HG03135 (cell line): ENCODE results near the gene FHOD3.

ENCODE experiments used
- ATAC-seq: cut with Tn5 transposase; IDR thresholded peaks from one replicate; pipeline ENCODE4 v1.9.1; 2021; ENCODE audit warnings: mild to moderate bottlenecking, moderate library complexity; ENCODE audit not compliant: unreplicated experiment

The FHOD3 gene

GRCh38 chr18:36295880-36296301, 1.6 kb upstream of the FHOD3 start:
- no peak for ATAC-seq

DNA sequence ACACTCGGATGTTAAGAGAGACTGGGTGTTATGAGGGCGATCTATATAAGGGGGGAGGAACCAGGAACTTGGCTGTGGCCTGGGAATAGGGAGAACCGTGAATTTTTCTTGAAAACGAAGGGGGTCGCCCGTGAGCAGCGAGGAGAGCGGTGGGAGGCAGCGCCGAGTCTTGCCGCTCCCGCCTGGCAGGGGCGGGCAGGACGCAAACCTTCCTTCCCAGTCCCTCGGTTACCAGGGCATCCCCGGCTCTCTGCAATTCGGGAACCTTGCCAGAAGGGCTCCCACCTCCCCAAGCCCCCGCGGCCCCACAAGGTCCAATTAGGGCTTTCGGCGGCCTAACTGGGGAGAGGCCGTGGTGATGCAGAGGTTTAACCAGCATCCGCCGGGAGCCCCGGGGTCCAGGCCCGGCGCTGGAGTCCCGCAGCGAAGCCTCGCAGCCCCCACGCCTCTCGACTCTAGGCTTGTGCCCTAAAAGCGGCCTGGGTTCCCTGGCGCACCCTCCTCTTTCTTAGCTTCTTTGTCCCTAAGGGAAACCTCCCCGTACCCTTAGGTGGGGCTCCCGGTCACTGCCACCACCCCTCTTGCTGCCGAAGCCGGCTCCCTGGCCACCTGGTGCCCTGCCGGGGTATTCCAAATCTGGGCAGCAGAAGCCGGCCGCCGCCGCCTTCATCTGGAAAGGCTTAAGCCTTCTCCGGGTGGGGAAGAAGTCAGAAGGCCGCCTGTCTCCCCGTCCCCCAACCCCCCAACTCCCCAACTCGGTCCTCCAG, 680 bp upstream of the FHOD3 start:
- peak; percentile 20 for ATAC-seq

DNA sequence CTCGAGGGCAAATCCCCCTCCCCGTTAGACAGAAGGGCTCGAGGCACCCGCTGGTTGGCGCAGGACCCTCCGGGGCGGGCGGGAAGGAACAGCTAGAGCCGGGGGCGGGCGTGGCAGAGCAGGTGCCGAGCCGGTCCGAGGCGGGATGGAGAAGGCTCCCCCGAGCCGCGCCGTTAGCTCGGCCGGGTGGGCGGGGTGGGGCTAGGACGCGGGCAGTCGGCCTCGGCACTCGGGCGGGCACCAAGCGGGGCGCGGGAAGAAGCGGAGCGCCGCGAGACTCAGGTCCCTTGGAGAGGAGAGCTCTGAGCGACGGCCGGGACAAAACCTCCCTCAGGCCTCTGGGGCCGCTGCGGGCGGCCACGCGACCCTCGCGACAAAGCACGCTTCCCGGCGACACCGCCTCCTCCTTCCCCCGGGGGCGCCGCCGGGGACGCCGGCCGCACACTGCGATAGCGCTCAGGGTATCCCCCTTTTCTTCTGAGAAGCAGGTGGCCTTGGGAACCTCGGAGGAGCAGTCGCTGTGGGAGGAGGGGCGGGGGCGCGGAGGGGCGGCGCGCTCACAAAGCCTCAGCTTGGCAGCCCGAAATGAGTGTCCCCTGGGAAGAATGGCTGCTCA, 721 bp downstream of the FHOD3 start:
- ATAC-seq = peak; percentile 23

- no peak for ATAC-seq
Observed at GRCh38 chr18:36299015-36299414, 1.5 kb downstream of the FHOD3 start.

GRCh38 chr18:36300211-36300610, 2.7 kb downstream of the FHOD3 start:
- ATAC-seq = no peak

- ATAC-seq = no peak
Observed at GRCh38 chr18:36301884-36302283, 4.4 kb downstream of the FHOD3 start.

GRCh38 chr18:36302676-36303075, 5.2 kb downstream of the FHOD3 start:
- ATAC-seq = no peak

DNA sequence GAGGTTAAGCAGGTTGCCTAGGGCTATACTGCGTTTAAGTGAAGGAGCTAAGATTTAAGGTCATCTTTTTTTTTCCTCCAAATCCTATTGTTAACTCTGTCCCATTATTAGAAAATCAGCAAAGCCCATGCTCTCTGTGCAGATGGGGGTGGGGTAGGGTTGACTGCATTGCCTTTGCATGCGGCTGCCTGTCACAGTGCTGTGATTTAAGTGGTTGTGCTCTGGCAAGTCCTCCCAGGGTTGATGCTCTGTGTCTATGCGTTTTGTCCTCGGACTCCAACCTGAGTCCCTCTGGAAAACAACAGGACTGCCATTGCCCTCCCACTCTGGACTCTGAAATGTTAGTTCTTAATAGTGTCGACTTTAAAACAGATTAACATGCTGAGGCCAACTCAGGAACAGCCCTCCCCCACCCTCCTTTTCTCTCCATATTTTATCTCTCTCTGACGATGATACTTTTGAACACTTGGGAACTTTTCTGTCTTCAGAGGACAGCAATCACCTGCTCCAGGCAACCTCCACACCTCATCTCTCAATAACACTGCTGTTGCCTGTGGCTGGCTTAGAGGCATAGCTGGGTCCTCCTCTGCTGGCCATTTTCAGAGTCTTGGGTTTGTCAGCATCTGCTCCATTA, 5.8 kb downstream of the FHOD3 start:
- no peak for ATAC-seq

- no peak for ATAC-seq
Observed at GRCh38 chr18:36304723-36305122, 7.2 kb downstream of the FHOD3 start.

DNA sequence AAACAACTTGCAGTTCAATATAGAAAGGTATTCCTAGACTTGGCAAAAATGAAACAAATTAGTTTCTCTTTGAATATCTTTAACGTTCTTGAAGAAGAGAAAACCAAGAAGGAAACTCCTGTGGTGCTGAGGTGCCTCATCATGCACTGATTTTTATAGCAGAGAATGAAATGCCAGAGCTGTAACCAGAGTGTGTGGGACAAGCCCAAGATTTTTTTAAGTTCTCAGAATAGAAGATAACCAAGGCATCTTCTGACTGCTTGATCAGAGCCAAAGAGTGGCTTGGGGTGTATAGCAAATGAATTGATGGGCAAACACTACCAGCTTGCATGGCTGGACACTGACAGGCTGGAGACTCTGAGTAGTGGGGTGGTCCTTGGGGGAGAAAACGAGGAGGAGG, 7.9 kb downstream of the FHOD3 start:
- ATAC-seq = no peak

- ATAC-seq = no peak
Observed at GRCh38 chr18:36307513-36307912, 10.0 kb downstream of the FHOD3 start.

- no peak for ATAC-seq
Observed at GRCh38 chr18:36308711-36309435, 11.4 kb downstream of the FHOD3 start.

DNA sequence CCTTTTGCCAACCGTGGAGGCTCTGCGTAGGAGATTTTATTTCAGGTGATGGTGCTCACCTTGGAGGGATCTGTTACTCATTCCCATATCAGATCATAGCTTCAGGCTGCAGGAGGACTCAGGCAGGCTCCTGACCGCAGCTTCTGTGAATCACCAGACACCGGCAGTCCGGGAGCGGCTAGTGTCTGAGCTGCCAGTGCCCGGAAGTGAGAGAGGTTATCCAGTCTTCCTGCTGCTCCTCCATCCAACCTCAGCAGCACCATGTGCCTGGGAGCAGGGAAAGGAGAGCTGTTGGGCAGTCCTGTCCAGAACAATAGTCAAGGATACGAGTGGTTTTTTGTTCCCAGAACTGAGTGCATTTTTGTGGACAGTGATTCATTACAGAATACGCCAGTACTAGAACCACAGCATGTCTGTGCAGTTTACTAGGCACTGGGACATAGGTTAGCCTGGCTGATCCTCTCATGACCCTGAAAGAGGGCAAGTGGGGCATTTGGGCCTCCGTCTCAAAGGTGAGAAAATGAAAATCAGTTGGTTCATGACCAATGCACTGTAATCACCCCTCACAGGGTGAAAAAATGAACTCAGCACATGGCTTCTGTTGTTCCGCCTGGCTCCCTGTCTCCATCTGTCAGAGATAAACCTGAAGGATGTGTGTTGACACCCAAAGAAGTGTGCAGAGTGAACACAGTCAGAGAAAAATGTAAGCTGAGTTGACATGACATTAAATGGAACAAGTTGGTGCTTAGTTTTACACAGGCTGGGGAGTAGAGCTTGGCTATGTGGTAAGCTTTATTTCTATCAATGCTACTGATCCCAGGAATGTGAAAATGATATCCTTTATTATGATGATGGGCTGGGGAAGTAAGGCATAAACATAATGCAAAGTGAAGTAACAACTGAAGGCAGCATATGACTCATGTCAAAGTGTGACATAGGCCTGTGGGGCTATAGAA, 12.2 kb downstream of the FHOD3 start:
- no peak for ATAC-seq

DNA sequence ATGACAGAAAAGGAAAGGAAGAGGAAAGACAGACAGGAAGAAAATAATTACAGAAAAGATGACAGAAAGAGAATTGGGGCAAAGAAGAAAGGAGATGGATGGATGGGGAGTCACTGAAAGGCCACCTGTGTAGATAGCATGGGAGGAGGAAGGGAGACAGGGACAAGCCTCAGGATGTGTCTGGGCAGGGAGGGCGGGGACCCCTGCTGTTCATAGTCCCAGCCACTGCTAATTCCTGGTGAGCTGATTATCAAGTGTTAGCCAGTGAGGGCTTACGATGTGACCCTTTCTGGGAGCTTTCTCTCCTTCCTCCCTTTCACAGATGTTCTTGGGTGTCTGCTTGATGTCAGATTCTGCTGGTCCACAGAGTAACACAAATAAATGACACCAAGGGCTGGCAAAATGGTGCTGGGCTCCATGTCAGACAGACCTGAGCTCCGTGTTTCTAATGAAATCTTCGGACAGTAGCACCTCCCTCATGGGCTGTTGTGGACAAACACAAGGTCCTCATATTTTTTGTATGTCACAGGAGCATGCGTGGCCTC, 13.6 kb downstream of the FHOD3 start:
- ATAC-seq = no peak

DNA sequence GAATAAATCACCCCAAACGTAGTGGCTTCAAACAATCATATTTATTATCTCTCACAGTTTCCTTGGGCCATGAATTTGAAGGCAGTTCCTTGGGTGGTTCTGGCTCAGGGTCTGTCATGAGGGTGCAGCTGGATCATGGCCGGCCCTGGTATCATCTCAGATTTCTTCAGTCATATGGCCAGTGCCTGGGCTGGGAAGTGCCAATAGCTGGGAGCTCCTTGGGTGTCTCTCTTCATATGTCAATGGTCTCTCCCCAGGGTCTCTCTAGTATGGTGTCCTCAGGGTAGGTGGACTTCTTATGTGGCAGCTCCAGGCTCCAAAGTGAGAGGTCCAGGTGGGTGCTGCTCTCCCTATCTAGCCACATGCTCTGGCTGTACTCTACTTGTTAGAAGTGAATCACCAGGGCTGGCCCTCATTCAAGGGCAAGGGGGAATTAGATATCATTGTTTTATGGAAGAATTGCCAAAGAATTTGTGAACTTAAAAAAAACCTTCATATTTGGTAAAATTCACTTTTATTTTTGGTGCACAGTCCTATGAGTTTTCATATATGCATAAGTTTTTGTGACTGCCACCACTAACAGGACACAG, 15.4 kb downstream of the FHOD3 start:
- ATAC-seq = no peak

- ATAC-seq = no peak
Observed at GRCh38 chr18:36314098-36314497, 16.6 kb downstream of the FHOD3 start.

GRCh38 chr18:36314754-36315153, 17.2 kb downstream of the FHOD3 start:
- ATAC-seq = no peak

- ATAC-seq = no peak
Observed at GRCh38 chr18:36315736-36316135, 18.2 kb downstream of the FHOD3 start.

DNA sequence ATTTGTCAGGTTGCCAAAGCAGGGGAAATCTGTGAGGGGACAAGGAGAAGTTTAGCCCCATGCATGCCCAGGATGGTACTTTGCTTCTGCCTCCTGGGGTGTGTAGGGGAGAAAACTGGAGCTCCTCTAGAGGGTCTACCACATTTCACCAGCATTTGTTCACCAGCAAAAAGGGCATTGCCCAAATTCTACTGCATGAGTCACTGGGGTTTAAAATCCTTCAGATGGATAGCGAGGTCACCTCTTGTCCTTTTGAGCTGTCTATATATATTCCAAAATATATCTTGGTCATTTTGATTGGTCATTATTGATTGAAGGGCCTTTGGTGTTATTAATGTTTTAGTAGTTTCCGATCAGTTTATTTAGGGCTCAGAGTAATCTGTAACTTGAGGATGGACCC, 18.7 kb downstream of the FHOD3 start:
- no peak for ATAC-seq
